SK-N-SH (cell line): ENCODE results near the gene NDUFS6. TPM values are rescaled to one million over a fixed set of nuclear protein-coding genes. Genes with fewer than 3 reads are reported as not detected.

Experiments used
- CTCF ChIA-PET: fragments of 300-600, 350-600 bp; formaldehyde crosslinking; extraction: SDS; loops from one replicate; lab custom pipeline; 2021; lab: Yijun Ruan, JAX
- POLR2A ChIA-PET: fragments of 350-600 bp; sonication (Branson Sonifier 250); formaldehyde crosslinking; extraction: SDS; loops from one replicate; lab custom pipeline; 2020; ENCODE audit warnings: antibody characterized with exemption, inconsistent platforms; lab: Yijun Ruan, JAX
- DNase-seq: peaks from one replicate; pipeline ENCODE4 v3.0.0; 2012
- H2AFZ ChIP-seq: fragments of 200-600 bp; sonication (generic); 2 replicates; pipeline ENCODE4 v1.8.1; 2016; ENCODE audit warnings: antibody characterized with exemption, mild to moderate bottlenecking, low read depth
- H3F3A ChIP-seq: fragments of 200-600 bp; sonication (generic); replicated peaks from 2 replicates; pipeline ENCODE3; 2016; ENCODE audit warnings: antibody characterized with exemption, mild to moderate bottlenecking; ENCODE audit not compliant: insufficient read depth
- H3K27ac ChIP-seq, 2 experiments: fragments of 200-500 bp in 1 of 2; fragments of 200-600 bp in 1 of 2; sonication (Bioruptor generic) in 1 of 2; sonication (generic), shearing (Covaris generic) in 1 of 2; 2 replicates each; pipeline versions ENCODE4 v1.5.1 to v1.6.1; 2014 to 2016; ENCODE audit warnings: low read depth in 2 of 2, inconsistent platforms in 1 of 2, low read length in 1 of 2, mild to moderate bottlenecking in 1 of 2, mixed read lengths in 1 of 2
- H3K27me3 ChIP-seq: fragments of 200-600 bp; sonication (generic), shearing (Covaris generic); 2 replicates; pipeline ENCODE4 v1.6.1; 2016; ENCODE audit warnings: mixed run types; ENCODE audit not compliant: insufficient read depth
- H3K36me3 ChIP-seq, 2 experiments: fragments of 200-500 bp in 1 of 2; fragments of 200-600 bp in 1 of 2; sonication (Bioruptor generic) in 1 of 2; sonication (generic) in 1 of 2; replicated peaks in 1 of 2; 2 replicates each; pipeline versions ENCODE3 to v1.5.1; 2014 to 2016; ENCODE audit warnings: low read length in 1 of 2, mild to moderate bottlenecking in 1 of 2; ENCODE audit not compliant: insufficient read depth in 2 of 2, control insufficient read depth in 1 of 2
- H3K4me1 ChIP-seq, 2 experiments: fragments of 200-500 bp in 1 of 2; fragments of 200-600 bp in 1 of 2; sonication (Bioruptor generic) in 1 of 2; sonication (generic), shearing (Covaris generic) in 1 of 2; 2 replicates each; pipeline versions ENCODE4 v1.5.1 to v1.6.1; 2014 to 2016; ENCODE audit warnings: low read depth in 1 of 2, low read length in 1 of 2, mixed run types in 1 of 2; ENCODE audit not compliant: insufficient read depth in 2 of 2, control insufficient read depth in 1 of 2
- H3K4me2 ChIP-seq: fragments of 200-600 bp; sonication (generic), shearing (Covaris generic); 2 replicates; pipeline ENCODE4 v1.6.1; 2017; ENCODE audit warnings: mixed run types
- H3K4me3 ChIP-seq, 2 experiments: fragments of 200-500 bp in 1 of 2; fragments of 200-600 bp in 1 of 2; sonication (Bioruptor generic) in 1 of 2; sonication (generic), shearing (Covaris generic) in 1 of 2; 2 replicates each; pipeline versions ENCODE4 v1.5.1 to v1.8.1; 2014 to 2016; ENCODE audit warnings: low read depth in 2 of 2, inconsistent platforms in 1 of 2, low read length in 1 of 2, mild to moderate bottlenecking in 1 of 2, mixed read lengths in 1 of 2, moderate library complexity in 1 of 2
- H3K79me2 ChIP-seq: fragments of 200-600 bp; sonication (generic); 2 replicates; pipeline ENCODE4 v1.8.1; 2017; ENCODE audit warnings: mild to moderate bottlenecking; ENCODE audit not compliant: insufficient read depth
- H3K9ac ChIP-seq: fragments of 200-600 bp; sonication (generic); 2 replicates; pipeline ENCODE4 v1.6.1; 2017; ENCODE audit warnings: mixed run types
- H3K9me2 ChIP-seq: fragments of 200-600 bp; sonication (generic); 2 replicates; pipeline ENCODE4 v1.6.1; 2017; ENCODE audit warnings: mixed run types
- H3K9me3 ChIP-seq: fragments of 200-600 bp; sonication (generic); 2 replicates; pipeline ENCODE4 v1.6.1; 2017; ENCODE audit warnings: mixed run types, mild to moderate bottlenecking, moderate library complexity
- H4K20me1 ChIP-seq: fragments of 200-600 bp; sonication (generic); 2 replicates; pipeline ENCODE4 v1.6.1; 2017; ENCODE audit warnings: mild to moderate bottlenecking, mixed run types; ENCODE audit not compliant: insufficient read depth
- CTCF ChIP-seq: fragments of 200-600 bp; sonication (generic); IDR thresholded peaks from 2 replicates; pipeline ENCODE4 v1.6.1; 2017; ENCODE audit warnings: antibody characterized with exemption, mild to moderate bottlenecking, moderate library complexity
- EP300 ChIP-seq, 2 experiments: IDR thresholded peaks; 2 replicates each; pipeline versions ENCODE4 v1.4.0 to v1.6.1; 2012; ENCODE audit warnings: borderline replicate concordance in 1 of 2, low read depth in 1 of 2, low read length in 1 of 2
- EZH2phosphoT487 ChIP-seq: fragments of 200-600 bp; sonication (generic); IDR thresholded peaks from 2 replicates; pipeline ENCODE4 v1.6.1; 2017; ENCODE audit warnings: low read depth, mixed run types, mild to moderate bottlenecking, antibody characterized with exemption, moderate library complexity, borderline replicate concordance
- FOXM1 ChIP-seq: IDR thresholded peaks from 2 replicates; pipeline ENCODE4 v1.4.0; 2012; ENCODE audit warnings: low read depth, mild to moderate bottlenecking
- GABPA ChIP-seq: IDR thresholded peaks from 2 replicates; pipeline ENCODE4 v1.4.0; 2012; ENCODE audit warnings: low read depth, mild to moderate bottlenecking
- IRF3 ChIP-seq: fragments of 150-350 bp; IDR thresholded peaks from 2 replicates; pipeline ENCODE4 v1.6.1; 2016; ENCODE audit warnings: mild to moderate bottlenecking, low read depth, low read length
- MEF2A ChIP-seq: IDR thresholded peaks from 2 replicates; pipeline ENCODE4 v1.4.0; 2012; ENCODE audit warnings: low read depth, borderline replicate concordance
- NFIC ChIP-seq: IDR thresholded peaks from 2 replicates; pipeline ENCODE4 v1.4.0; 2012; ENCODE audit warnings: borderline replicate concordance
- NRF1 ChIP-seq: IDR thresholded peaks from 2 replicates; pipeline ENCODE4 v1.6.1; 2012; ENCODE audit warnings: low read depth, mild to moderate bottlenecking, low read length
- PBX3 ChIP-seq: IDR thresholded peaks from 2 replicates; pipeline ENCODE4; 2012
- REST ChIP-seq: IDR thresholded peaks from 2 replicates; pipeline ENCODE4 v1.6.1; 2012; ENCODE audit warnings: mild to moderate bottlenecking, low read depth, low read length, moderate library complexity
- RXRA ChIP-seq: IDR thresholded peaks from 2 replicates; pipeline ENCODE4 v1.4.0; 2012; ENCODE audit warnings: low read depth, mild to moderate bottlenecking, borderline replicate concordance
- SIN3A ChIP-seq: IDR thresholded peaks from 2 replicates; pipeline ENCODE4 v1.6.1; 2012; ENCODE audit warnings: low read depth, mild to moderate bottlenecking, low read length, moderate library complexity, borderline replicate concordance
- SMC3 ChIP-seq: IDR thresholded peaks from 2 replicates; pipeline ENCODE4 v1.6.1; 2012; ENCODE audit warnings: low read depth, low read length, improper control_type of control experiment
- USF1 ChIP-seq: IDR thresholded peaks from 2 replicates; pipeline ENCODE4 v1.4.0; 2012; ENCODE audit warnings: low read depth, borderline replicate concordance
- USF2 ChIP-seq: fragments of 150-350 bp; IDR thresholded peaks from 2 replicates; pipeline ENCODE4 v1.6.1; 2017; ENCODE audit warnings: antibody characterized with exemption, low read length, low read depth, borderline replicate concordance
- YY1 ChIP-seq: IDR thresholded peaks from 2 replicates; pipeline ENCODE4 v1.4.0; 2012; ENCODE audit warnings: low read depth, mild to moderate bottlenecking
- ZBTB33 ChIP-seq: IDR thresholded peaks from 2 replicates; pipeline ENCODE4 v1.4.0; 2012; ENCODE audit warnings: low read depth, borderline replicate concordance
- WGBS: methylation state at CpG from one replicate; pipeline ENCODE4 v1.1.6; 2017; ENCODE audit warnings: low lambda C conversion rate; 5-methylcytosine and 5-hydroxymethylcytosine counted together
- polyA plus RNA-seq, 3 experiments: library from polyadenylated mRNA; depleted of rRNA; stranded (reverse); fragments of >200 nt; gene quantifications; 2 replicates each; pipeline ENCODE4 v1.2.3, GENCODE V29; 2012

Gene NDUFS6
- polyA plus RNA-seq, 1 of the 3 experiments (the other 2 are of a cell fraction), result 316 TPM

- H3K9me3 ChIP-seq, result no peaks in the 10 kb centered on the region
- H4K20me1 ChIP-seq, result 0 out of 2 replicates have a peak, but pooled peaks cover 2% of the 10 kb centered on the region
- peaks cover 27 to 84% of the 10 kb centered on the region in 2 experiments for H3K36me3 ChIP-seq
- no peak overlapping the region for H2AFZ ChIP-seq
- TF ChIP-seq SIN3A (no peak), NFIC (no peak), EZH2phosphoT487 (no peak), GABPA (no peak), ZBTB33 (no peak), YY1 (no peak), NRF1 (no peak), CTCF (no peak), IRF3 (no peak), MEF2A (no peak), FOXM1 (no peak), USF2 (no peak), RXRA (no peak), SMC3 (no peak), REST (no peak), EP300 (IDR thresholded peaks at IDR 0.05; ENCODE audit: borderline replicate concordance in 1 of 2, low read depth in 1 of 2, low read length in 1 of 2) (no peak), USF1 (no peak), PBX3 (no peak)
- H3K27ac ChIP-seq, result no peak overlapping the region
- no peak for DNase-seq
- no peak overlapping the region for H3K4me3 ChIP-seq
- peaks cover 12% of the 10 kb centered on the region; the same call in 1 of the 2 replicates for H3K79me2 ChIP-seq
- ChIA-PET CTCF (no interaction called here), POLR2A (no interaction called here)
- WGBS, result 97% methylated on average over 28 of the region's 30 CpGs
- H3F3A ChIP-seq, result no peaks in the 10 kb centered on the region
- no peak overlapping the region for H3K9ac ChIP-seq
- H3K4me2 ChIP-seq, result no peak overlapping the region
- no peaks in the 10 kb centered on the region for H3K4me1 ChIP-seq
- no peaks in the 10 kb centered on the region for H3K9me2 ChIP-seq
- no peaks in the 10 kb centered on the region for H3K27me3 ChIP-seq
Measured at GRCh38 chr5:1814183-1815020, 13.2 kb downstream of the NDUFS6 start.
